Measurements from ENCODE around the gene ZDHHC13. TPM values are rescaled to one million over a fixed set of nuclear protein-coding genes. Genes with fewer than 3 reads are reported as not detected.

Gene ZDHHC13
- total RNA-seq, 1 donor: 20.3 TPM

- H3K4me3 ChIP-seq (ENCODE audit: low read depth, low read length): no peak overlapping the region
- no peak for DNase-seq (ENCODE audit: low read depth)
- TF ChIP-seq CTCF (IDR thresholded peaks at IDR 0.05; ENCODE audit: insufficient read depth, low read depth, low read length): no peak
Observed at GRCh38 chr11:19163617-19164016, 46.6 kb downstream of the ZDHHC13 start.

- no peak for TF ChIP-seq CTCF (IDR thresholded peaks at IDR 0.05; ENCODE audit: insufficient read depth, low read depth, low read length)
- no peak overlapping the region for H3K4me3 ChIP-seq (ENCODE audit: low read depth, low read length)
- DNase-seq (ENCODE audit: low read depth): no peak
Observed at GRCh38 chr11:19164230-19164855, 47.4 kb downstream of the ZDHHC13 start.

- no peak for TF ChIP-seq CTCF (IDR thresholded peaks at IDR 0.05; ENCODE audit: insufficient read depth, low read depth, low read length)
- no peak overlapping the region for H3K4me3 ChIP-seq (ENCODE audit: low read depth, low read length)
- no peak for DNase-seq (ENCODE audit: low read depth)
Observed at GRCh38 chr11:19164881-19165280, 47.9 kb downstream of the ZDHHC13 start.

DNA sequence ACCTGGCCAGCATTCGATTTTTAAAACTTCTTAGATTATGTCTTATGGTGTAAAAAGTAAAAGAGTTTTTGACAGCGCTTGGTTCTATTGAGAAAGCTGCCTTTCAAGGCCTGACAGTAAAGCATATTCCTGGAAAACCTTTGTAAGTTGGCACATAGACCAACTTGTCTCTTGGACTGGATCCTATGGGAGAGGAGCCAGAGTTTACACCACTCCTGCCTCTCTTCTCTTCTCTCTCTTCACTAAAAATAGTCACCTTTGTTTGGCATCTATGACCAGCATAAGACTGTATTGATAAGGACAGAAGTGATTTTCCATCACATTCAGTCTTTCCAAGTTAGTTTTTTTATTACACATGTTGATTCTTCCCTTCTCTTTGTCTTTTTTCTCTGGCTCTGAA, 51.1 kb downstream of the ZDHHC13 start:
- no peak for TF ChIP-seq CTCF (IDR thresholded peaks at IDR 0.05; ENCODE audit: insufficient read depth, low read depth, low read length)
- DNase-seq (ENCODE audit: low read depth): no peak
- H3K4me3 ChIP-seq (ENCODE audit: low read depth, low read length): no peak overlapping the region

- TF ChIP-seq CTCF (IDR thresholded peaks at IDR 0.05; ENCODE audit: insufficient read depth, low read depth, low read length): no peak
- no peak overlapping the region for H3K4me3 ChIP-seq (ENCODE audit: low read depth, low read length)
- no peak for DNase-seq (ENCODE audit: low read depth)
Observed at GRCh38 chr11:19173004-19173689, 56.2 kb downstream of the ZDHHC13 start.

DNA sequence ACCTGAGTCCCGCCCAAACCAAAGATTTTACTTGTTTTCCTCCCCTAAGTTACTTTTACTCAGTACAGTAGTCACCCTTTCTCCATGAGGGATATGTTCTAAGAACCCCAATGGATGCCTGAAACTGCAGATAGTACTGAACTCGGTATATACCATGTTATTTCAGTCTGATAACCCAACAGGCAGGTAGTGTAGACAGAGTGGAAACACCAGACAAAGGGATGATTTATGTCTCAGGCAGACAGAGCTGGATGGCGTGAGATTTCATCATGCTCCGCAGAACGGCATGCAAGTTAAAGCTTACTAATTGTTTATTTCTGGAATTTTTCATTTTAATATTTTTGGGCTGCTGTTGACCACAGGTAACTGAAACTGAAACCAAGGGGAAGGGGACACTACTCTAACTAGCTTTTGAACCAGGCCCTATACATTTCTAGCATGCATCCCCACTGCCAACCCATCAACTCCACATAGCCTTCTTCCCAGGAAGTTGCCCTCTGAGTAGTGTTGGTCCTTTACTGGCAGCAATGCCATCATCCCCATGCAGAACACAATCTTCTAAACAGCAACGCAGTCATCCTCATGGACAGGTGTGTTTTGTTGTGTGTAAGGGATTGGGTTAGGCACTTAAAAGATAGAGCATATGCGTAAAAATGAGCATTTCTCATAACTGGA, 57.1 kb downstream of the ZDHHC13 start:
- no peak for DNase-seq (ENCODE audit: low read depth)
- TF ChIP-seq CTCF (IDR thresholded peaks at IDR 0.05; ENCODE audit: insufficient read depth, low read depth, low read length): no peak
- H3K4me3 ChIP-seq (ENCODE audit: low read depth, low read length): no peak overlapping the region
